Measurements from ENCODE around the gene LDOC1.
"Not testable (repeated sequence)": the region's sequence is repeated elsewhere in the genome, so short reads cannot be mapped to it uniquely, and the experiment has no call there.

The LDOC1 gene

DNA sequence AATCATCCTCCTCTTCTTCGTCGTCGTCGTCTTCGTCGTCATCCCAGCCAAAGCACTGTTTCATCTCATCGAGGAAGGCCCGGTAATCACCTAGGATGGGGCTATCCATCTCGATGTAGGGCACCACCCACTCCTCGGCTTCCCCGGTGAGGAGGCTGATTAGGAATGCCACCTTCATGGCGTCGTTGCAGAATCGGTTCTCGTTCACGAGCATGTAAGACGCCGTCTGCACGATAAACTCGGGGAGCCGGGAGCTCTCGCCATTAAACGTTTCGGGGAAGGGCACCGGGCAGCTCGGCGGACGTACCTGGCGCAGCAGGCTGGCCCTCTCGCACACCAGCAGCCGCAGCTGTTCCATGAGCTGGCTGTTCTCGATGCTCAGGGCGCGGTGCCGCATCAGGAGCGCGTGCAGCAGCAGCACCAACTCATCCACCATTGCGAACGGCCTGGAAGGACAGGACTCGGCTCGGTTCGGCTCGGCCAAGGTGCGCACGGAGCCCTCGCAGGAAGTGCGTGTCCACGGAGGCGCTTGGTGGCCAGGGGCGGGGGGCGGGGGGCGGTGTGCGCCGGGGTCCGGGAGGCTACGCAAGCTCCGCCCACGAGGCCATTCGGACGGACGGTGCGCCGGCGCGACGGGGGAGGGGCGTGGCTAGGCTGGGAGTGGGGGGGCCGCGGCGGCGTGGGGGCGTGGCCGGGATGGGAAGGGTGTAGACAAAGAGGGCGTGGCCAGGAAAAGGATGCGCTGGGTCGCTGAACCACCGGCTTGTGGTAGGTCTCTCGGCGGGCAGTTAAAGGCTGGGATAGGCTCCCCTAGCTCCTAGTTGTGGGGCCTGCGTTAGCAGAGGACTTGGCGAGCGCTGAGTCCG is at the start of gene LDOC1:
LDOC1 (minus strand) TSS at position 544 of the 866 bp plus-strand sequence; CDS start at position 436, 108 bp downstream.
- DNase-seq (ENCODE audit: low spot score): peak; percentile 83

DNA sequence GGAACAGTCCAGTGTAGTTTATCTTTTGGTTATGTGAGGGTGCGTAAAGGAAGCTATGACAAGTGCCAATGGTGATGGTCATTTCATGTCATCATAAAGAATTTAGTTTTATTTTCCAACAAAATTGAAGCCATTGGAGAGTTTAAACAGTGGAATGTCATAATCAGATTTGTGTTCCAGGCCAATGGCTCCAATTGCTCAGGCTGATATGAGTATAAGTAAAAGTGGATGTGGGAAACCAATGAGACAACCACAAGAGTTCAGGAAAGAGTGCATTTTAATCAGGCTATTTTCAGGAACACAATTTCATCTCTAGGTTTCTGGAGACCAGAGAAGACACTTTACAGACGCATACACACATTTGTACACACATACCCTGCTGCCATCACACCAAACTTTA is 44.7 kb upstream of the LDOC1 start:
- DNase-seq (ENCODE audit: low spot score): no peak

DNA sequence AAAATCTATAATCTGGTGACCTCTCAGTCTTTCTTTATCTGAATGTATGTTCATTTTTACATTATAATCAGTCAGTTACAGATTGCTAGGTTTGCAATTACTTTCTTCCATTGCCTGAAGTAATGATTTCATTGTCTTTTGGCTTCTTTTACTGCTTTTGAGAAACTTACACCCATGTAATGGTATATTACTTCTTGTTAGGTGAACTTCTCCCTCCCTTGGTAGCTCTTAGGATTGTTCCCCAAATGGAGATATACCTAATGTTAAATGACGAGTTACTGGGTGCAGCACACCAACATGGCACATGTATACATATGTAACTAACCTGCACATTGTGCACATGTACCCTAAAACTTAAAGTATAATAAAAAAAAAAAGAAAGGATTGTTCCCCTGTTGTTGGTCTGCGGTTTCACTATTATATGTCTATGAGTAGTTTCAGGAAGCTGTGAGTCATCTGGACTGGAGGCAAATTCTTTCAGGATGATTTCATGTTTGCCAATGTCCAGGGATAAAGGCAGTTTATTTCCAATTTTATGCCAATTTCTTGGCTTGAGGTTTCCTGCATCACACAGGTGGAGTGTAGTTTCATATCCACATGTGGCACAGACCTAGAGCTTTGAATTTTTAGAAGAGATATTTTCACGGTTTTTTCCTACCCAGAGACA is 43.5 kb upstream of the LDOC1 start:
- no peak for DNase-seq (ENCODE audit: low spot score)

DNA sequence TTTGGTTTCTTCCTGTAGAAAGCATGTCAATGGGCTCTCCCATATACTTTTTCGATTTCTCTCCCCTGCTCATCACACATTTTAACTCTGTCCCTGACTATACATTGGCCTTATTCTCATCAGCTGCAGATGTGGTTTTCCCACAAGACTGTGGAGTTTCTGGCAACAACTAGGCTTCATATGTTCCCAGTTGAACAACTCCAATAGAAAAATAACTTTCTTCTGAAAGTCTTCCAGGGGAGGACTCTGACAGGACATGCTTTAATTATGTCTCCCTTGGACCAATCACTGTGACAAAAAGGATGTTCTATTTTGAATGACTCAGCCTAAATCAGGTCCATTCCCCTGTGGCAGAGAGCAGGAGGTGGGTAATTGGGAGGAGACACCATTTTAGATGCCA is 37.3 kb upstream of the LDOC1 start:
- DNase-seq (ENCODE audit: low spot score): no peak

DNA sequence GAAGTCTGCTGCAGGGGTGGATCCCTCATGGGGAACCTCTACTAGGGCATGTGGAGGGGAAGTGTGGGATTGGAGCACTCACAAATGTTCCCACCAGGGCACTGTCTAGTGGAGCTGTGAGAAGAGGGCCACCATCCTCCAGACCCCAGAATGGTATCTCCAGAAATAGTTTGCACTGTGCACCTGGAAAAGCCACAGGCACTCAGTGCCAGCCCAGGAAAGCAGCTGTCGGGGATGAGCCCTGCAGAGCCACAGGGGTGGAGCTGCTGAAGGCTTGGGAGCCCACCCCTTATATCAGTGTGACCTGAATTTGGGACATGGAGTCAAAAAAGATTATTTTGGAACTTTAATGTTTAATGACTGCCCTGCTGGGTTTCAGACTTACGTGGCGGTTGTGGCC is 25.0 kb upstream of the LDOC1 start:
- DNase-seq (ENCODE audit: low spot score): no peak

DNA sequence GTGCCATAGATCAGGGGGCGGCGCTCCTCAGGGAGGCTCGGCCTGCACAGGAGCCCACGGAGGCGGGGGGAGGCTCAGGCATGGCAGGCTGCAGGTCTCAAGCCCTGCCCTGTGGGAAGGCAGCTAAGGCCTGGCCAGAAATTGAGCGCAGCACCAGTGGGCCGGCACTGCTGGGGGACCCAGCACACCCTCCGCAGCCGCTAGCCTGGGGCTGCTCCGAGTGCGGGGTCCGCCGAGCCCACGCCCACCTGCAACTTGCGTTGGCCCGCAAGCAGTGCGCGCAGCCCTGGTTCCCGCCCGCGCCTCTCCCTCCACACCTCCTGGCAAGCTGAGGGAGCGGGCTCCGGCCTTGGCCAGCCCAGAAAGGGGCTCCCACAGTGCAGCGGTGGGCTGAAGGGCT is 11.6 kb upstream of the LDOC1 start:
- not testable (repeated sequence) for DNase-seq (ENCODE audit: low spot score)

DNA sequence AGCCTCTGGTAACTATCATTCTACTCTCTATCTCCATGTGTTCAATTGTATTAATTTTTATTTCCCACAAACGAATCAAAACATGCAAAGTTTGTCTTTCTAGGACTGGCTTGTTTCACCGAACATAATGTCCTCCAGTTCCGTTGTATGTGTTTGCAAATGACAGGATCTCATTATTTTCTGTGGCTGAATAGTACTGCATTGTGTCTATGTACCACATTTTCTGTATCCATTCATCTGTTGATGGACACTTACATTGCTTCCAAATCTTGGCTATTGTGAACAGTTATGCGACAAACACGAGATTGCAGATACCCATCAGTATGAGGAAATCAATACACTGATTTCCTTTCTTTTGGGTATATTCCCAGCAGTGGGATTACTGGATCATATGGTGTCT is 8.4 kb upstream of the LDOC1 start:
- DNase-seq (ENCODE audit: low spot score): no peak

DNA sequence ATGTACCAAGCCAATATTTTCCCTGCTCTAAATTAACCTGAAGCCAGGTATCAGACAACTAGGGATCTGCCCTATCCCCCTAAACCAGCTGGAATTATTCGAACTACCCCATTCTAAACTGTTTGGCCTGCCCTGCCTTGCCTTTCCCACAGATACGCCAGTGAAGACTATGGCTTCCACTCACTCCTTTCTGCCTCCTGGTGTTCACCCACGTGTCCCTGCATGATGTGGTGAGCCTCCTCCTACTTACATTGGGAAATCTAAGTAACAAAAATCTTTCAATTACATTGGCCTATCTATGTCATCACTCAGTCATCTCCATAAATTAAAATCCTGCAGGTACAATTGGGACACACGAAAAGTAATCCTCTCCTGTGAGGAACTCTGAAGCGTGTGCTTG is 6.1 kb upstream of the LDOC1 start:
- DNase-seq (ENCODE audit: low spot score): no peak

DNA sequence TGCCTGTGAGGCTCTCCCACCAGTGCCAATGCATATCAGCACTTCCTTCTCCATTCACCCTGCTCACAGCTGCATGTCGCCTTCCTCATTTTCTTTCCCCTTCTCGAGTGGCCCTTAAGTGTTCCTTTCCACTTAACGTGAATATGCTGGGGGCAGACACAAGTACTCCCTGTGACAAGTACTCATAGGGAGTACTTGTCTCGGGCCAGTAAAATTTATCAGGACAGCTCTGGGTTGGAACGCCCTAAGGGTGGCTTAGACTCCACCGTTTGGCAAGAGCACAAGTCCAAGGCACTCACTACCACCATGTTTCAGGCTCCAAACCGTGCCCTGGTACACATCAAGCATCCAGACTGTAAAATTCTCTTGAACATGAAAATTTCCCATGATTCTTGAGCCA is 3.9 kb upstream of the LDOC1 start:
- no peak for DNase-seq (ENCODE audit: low spot score)

DNA sequence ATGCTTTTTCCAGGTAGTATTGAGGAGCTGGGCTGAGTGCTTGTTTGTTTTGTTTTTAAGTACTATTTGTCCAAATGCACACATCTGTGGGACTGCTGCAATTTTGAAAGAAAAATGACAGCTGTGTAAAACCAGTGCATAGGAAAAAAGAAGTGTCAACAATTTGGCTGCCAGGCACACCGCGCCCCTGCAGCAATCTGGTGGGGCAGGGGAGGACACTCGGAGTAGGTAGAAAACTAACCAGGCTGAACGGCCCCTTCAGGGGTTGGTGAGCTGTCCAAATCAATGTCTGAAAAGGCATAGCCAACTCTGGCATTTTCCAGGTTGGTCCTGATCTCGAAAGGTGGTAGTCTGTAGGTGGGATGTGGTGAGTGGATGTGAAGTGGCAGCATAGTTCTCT is 1.1 kb downstream of the LDOC1 start:
- DNase-seq (ENCODE audit: low spot score): no peak

DNA sequence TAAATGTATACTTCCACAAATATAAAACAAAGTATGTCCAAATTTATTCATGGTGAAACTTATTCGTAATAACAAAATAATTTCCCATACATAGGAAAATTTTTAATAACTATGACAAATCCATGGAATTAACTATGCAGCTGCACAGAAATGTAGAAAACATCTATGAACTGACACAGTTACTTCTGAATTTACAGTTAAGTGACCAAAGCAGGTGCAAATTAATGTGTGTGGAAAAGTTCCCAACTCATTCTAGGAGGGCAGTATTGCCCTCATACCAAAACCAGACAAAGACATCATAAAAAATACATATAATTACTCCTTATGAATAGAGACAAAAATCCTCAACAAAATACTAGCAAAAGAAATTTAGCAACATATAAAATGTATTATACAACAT is 12.5 kb downstream of the LDOC1 start:
- no peak for DNase-seq (ENCODE audit: low spot score)

DNA sequence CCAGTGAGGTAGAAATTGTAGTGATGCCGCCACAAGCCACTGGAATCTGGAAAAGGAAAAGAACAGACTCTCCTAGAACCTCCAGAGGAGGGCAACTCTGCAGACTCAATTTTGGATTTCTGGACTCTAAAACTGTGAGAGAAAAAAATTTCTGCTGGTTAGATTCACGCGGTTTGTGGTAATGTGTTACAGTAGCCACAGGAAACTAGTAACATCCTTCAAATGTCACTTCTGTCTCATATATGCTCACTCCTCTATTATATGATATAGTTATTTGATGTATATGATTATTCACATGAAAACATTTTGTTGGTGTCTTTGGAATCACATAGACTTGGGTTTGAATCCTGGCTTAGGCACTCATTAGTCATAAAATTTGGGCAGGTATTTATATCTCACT is 18.8 kb downstream of the LDOC1 start:
- no peak for DNase-seq (ENCODE audit: low spot score)

DNA sequence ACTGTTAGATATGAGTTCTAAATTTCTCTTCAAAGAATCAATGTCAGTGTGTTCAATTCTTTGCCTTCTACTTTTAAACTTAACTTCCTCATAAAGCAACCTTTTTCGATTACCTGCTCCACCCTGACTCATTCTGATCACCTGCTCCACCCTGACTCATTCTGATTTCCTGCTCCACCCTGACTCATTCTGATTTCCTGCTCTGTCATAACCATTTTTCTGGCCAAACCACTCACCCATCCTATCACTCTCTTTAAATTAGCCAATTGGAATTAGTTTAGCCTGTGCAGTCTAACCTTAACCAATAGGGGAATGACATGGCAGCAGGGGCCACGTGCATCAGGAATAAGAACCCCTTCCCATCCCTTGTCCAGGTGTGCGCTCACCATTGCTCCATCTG is 21.7 kb downstream of the LDOC1 start:
- DNase-seq (ENCODE audit: low spot score): not testable (repeated sequence)

DNA sequence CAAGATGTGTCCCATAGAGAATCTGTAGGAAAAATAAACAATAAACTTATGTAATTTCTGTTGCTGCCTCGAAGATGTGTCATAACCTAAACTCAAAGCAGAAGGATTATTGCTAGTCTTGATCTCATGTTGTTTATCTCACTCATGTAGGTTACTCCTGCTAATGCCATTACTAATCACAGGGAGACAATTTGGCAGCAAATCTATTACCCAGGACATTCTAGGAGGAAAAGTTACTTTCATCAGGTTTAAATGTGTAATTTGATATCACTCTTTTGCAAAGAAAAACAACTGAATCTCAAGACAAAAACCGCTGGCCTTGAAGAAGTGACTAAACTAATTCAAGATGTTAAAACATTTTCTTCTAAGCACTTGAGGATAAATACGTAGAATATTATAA is 34.0 kb downstream of the LDOC1 start:
- no peak for DNase-seq (ENCODE audit: low spot score)

DNA sequence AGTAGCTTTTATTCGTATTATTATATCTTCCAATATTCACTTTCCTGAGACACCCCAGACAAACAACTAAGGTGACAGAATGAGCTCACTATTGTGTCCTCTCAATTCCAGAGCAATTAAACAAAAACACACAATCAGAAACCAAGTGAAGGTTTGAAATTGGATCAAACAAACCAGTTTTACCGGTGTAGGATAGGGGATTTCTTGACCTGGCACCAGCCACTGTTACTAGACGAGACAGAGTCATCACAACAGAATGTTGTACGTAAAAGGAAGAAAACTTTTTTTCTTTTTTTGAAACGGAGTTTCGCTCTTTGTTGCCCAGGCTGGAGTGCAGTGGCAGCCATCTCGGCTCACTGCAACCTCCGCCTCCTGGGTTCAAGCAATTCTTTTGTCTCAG is 43.7 kb downstream of the LDOC1 start:
- no peak for DNase-seq (ENCODE audit: low spot score)

DNA sequence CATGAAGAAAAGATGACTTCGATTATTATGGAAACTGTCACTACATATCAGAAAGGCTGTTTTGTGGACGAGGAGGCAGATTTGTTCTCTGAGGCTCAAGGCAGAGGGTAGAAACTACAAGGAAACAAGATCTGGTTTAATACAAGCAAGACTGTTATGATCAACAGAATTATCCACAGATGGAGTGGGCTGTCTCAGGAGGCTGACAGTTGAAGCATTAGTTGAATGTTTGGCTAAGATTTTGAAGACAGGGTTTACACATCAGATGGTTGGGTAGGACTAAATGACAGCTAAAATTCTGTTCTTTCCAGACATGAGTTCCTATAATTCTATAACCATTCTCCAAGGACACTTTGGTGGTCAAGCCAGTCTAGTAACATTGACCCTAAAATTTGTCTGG is 49.8 kb downstream of the LDOC1 start:
- DNase-seq (ENCODE audit: low spot score): no peak

Measured in iPS-NIHi11 (cell line).